GM19455 (cell line): ENCODE results near the gene SCRG1.

ENCODE experiments used
- ATAC-seq: cut with Tn5 transposase; IDR thresholded peaks from one replicate; pipeline ENCODE4 v1.9.1; 2021; ENCODE audit not compliant: unreplicated experiment

The SCRG1 gene

DNA sequence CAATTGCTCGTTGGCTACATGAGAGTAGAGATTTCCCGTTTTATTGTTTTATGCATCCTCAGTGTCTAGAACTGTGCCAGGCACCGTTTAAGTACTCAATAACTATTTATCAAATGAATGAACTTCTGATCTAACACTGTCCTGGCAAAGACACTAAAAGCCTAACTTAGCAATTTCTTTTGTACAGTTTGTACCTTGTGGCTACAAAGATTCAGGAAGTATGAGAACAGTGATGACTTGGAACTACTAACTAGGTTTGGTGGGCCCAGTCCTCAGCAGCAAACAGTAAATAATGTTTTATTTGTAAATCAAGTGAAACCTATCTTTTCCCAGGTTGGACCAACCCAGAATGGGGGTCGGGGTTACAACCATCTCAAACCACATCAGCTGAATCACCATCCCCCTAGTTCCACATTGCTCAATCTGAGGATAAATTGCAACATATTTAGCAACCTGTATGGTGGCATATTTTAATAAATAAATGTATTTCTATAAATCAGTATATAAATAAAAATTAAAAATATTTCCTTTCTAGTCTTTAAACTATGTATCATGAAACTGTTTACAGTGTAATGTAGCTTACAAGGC is 12.3 kb upstream of the SCRG1 start:
- ATAC-seq, result no peak

DNA sequence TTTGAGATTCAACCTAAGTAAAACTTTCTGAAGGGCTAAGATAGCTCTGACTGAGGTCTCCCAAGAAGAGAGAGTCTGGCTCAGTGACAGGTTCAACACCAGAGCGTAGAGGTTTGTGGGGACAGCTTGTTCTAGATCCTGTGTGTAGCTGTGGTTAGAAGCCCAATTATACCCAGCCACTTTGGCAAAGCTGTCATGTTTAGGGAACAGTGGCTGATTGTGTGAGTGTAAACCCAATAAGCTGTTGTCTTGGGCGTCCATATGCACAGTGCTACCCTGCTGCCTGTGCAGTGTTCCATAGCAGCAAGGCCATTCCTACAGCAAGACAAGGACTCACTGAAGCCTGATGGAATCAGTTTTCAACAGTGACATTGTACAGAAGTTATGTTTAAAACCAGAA is 11.2 kb upstream of the SCRG1 start:
- ATAC-seq, result no peak

DNA sequence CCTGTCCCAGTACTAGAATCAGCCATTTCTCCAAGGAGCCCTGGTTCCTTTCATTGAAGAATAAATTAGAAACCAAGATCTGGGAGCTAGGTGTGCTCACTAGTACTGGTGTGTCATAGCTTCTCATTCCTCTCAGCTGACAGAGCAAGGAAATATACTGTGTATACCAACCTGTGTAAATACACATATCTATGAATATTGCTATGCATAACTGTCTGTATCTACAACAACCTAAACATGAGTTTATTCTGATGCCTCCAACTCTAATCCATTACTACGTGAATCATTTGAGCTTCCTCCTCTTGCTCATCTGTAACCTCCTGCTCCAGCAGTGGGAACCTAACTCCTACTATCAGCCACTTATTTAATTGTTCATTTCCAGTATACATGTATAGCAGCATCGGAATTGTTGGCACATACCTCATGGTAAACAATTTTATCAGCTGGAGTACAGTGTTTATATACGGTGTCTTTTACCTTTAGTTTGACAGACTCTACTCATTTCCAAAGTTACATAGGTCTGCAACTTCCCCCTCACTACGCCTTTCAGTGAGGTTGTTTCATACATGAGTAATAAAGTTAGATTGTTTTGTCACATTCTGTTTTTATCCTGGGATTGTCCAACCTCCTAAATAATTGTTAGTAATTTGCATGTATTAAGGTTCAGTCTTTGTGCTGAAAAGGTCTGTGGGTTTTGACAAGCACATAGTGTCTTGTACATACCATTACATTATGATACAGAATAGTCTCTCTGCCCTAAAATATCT is 7.1 kb upstream of the SCRG1 start:
- peak; percentile 65 for ATAC-seq

DNA sequence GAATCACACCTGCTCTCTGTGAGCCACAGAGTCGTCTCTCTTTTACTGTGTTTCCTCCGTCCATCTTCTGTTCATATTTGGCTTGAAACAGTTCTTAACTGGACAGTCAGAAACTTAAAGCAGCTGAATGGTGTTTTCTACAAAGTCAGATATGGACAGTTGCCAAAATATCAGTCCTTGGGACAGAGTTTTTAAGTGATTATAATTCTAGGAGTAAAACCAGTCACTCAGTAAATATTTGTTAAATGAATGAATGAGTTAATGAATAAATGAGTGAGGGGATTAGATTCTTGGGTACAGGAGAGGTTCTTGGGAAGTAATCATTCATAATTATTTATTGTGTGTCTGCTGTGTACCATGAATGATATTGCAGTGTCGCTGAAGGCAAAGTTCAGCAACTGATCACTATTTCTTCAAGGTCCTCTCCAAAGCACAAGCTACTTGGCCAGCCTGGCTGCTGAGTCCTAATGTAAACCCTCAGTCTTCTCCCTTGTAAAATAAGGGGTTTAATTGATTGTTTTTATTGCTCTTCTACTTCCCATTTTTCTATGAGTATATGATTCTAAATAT is 5.5 kb upstream of the SCRG1 start:
- ATAC-seq, result no peak

GRCh38 chr4:173403051-173403450 is 4.1 kb upstream of the SCRG1 start:
- ATAC-seq, result no peak

- no peak for ATAC-seq
Measured at GRCh38 chr4:173401063-173401462, 2.1 kb upstream of the SCRG1 start.

GRCh38 chr4:173398220-173398619 is 696 bp downstream of the SCRG1 start:
- ATAC-seq, result no peak

DNA sequence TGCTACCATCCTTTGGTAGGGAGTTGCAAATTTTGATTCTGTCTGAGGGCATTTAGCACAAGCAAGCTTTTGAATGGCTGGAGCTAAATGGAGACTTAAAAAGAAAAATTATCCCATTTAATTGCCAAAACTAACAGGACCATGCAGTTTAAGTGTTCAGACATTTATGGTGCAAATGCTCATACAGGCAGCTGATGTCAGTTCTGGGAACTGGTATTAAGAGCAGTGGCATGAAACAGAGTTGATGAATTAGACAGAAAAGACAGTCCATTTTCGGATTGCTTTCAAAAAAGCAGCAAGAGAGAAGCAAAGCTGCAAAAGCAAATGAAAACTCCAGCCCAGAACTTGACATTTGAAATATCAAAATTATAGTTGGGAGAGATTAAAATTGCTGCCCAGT is 1.3 kb downstream of the SCRG1 start:
- no peak for ATAC-seq

DNA sequence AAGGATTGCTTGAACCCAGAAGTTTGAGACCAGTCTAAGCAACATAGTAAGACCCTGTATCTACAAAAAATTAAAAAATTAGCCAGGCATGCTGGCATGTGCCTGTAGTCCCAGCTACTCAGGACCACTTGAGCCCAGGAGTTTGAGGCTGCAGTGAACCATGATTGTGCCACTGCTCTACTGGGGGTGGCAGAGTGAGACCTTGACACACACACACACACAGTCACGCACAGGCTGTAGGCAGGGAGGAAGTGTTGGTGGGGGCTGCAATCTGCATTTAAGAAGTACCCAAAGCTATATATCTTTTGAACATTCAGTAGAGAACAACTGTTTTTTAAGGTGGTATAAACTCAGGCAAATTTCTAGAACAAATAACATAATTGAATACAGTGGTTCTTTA is 7.2 kb downstream of the SCRG1 start:
- no peak for ATAC-seq

DNA sequence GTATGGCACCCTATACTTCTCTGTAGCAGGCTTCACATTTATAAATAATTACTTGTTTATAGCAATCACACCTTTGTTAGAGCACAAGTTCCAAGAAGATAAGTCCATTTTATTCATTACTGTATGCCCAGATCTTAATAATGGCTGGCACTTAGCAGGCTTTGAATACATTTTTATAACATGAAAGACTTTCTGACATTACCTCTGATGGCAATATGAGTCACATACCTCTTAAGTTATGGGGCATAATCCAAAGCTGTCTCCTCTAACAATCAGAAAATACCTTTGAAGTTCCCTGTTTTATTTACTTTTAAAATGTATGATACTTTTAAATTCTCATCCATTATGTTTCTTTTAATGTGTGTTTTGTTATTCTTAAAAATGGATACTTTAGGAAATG is 12.2 kb downstream of the SCRG1 start:
- ATAC-seq, result no peak

DNA sequence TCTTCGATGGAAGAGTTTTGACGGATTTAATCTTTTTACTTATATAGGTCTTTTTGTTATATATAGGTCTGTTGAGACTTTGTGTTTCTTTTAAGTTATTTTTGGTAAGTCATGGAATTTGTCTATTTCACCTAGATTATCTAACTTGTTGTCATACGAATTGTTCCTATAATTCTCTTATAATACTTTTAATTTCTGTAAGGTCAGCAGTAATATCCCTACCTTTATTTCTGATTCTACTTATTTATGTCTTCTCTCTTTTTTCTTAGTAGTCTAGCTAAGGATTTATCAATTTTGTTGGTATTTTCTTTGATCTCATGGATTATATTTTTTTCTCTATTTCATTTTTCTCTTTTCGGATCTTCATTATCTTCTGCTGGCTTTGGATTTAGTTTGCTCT is 16.6 kb downstream of the SCRG1 start:
- ATAC-seq, result no peak

DNA sequence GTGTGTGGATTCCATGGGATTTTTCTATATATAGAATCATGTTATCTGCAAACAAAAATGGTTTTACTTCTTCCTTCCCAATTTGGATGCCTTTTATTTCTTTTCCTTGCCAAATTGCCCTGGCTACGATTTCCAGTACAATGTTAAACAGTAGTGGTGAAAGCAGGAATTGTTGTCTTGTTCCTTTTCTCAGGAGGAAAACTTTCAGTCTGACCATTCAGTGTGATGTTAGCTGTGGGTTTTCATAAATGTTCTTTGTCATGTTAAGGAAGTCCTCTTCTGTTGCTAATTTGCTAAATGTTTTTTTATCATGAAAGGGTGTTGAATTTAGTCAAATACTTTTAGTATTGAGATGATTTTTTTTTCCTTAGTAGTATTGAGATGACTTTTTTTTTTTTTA is 17.3 kb downstream of the SCRG1 start:
- ATAC-seq, result no peak

- peak; percentile 51 for ATAC-seq
Measured at GRCh38 chr4:173380987-173381386, 17.9 kb downstream of the SCRG1 start.

DNA sequence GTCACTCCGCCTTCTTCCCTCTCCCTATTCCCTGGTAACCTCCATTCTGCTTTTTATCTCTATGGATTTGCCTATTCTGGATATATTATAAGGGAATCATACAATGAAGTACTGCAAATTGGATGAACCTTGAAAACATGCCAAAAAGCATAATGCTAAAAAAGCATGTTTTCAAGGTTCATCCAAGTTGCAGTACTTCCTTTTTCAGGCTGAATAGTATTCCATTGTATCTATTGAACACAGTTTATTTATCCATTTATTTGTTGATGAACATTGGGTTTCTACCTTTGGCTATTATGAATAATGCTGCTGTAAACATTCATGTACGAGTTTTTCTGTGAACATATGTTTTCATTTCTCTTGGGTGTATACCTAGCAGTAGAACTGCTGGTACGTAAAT is 19.0 kb downstream of the SCRG1 start:
- ATAC-seq, result no peak

DNA sequence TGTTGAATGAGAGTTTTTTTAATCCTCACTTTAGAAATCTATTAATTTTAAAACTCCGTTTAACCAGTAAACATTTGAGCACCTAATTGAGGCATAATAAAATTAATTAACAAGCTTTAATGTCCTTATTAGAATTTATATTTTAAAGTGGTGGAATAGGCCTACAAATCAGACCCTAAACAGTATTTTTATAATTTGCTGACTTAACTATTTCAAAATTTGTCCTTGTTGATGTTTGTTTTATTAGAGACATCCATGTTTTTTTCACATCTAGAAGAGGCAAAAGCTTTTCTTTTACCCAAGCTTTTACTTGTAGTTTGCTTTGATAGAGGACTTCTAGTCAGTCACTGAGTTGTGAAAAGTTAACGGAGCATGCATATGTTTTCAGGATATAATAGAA is 24.3 kb downstream of the SCRG1 start:
- no peak for ATAC-seq

GRCh38 chr4:173371292-173372192 is 27.4 kb downstream of the SCRG1 start:
- peak; percentile 26 for ATAC-seq

GRCh38 chr4:173370477-173371291 is 28.2 kb downstream of the SCRG1 start, which contains the start of gene SAP30:
TSS of gene SAP30 (plus strand) at chr4:173370954. CDS start at chr4:173371183, 229 bp downstream.
- peak; percentile 68 for ATAC-seq

DNA sequence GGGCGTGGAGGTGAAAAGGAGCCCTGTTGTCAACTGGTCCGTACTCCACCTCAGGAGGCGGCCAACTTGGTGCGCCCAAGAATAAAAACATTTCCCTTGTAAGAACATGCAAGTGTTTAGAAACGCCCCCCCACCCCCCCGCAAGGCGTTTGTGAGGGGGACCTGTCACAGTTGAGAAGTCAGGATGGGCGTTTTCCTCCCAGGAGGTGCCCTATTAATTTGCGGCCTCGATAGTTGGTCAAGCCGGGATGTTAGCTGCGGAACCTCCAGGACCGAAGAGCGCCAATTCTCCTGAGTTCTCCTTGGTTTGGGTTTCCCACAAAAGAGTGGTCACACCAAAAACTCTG is 28.8 kb downstream of the SCRG1 start:
- ATAC-seq, result peak; percentile 2

GRCh38 chr4:173367946-173368345 is 31.0 kb downstream of the SCRG1 start:
- ATAC-seq, result no peak

- ATAC-seq, result peak; percentile 10
Measured at GRCh38 chr4:173367285-173367684, 31.6 kb downstream of the SCRG1 start.
